ENCODE measurements around the gene TRIM37. TPM values are rescaled to one million over a fixed set of nuclear protein-coding genes. Genes with fewer than 3 reads are reported as not detected.

Gene TRIM37
- total RNA-seq, 1 donor from 2014 or later: 19.3 TPM

DNA sequence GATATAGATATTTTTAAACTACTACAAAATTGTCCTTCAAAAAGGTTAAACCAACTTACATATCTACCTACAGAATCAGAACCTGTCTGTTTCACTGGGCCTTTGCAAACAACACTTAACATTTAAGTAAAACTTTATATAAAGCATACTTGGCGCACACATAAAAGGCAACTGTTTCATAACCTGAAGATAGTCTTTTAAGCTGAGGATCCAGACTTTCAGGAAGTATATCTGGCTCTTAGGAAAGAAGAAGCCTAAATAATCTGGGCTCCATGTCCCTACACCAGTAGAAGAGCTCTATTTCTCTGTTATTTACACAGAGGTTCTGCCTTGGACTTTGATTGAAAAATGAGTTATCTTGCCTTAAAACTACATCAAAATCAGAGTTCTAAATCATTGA, 75.9 kb downstream of the TRIM37 start:
- Histone ChIP-seq H3K36me3 (peaks cover 25% of the 10 kb centered on the region), H3K9me3 (no peaks in the 10 kb centered on the region), H3K27ac (no peak overlapping the region), H3K4me3 (no peak overlapping the region), H3K4me1 (peaks cover 12% of the 10 kb centered on the region), H3K27me3 (ENCODE audit: low read depth) (no peaks in the 10 kb centered on the region)
- no peak for DNase-seq
- intact Hi-C loops (cut with DNase I): no loop called here
- ATAC-seq: no peak
- TF ChIP-seq, protein P1, sequence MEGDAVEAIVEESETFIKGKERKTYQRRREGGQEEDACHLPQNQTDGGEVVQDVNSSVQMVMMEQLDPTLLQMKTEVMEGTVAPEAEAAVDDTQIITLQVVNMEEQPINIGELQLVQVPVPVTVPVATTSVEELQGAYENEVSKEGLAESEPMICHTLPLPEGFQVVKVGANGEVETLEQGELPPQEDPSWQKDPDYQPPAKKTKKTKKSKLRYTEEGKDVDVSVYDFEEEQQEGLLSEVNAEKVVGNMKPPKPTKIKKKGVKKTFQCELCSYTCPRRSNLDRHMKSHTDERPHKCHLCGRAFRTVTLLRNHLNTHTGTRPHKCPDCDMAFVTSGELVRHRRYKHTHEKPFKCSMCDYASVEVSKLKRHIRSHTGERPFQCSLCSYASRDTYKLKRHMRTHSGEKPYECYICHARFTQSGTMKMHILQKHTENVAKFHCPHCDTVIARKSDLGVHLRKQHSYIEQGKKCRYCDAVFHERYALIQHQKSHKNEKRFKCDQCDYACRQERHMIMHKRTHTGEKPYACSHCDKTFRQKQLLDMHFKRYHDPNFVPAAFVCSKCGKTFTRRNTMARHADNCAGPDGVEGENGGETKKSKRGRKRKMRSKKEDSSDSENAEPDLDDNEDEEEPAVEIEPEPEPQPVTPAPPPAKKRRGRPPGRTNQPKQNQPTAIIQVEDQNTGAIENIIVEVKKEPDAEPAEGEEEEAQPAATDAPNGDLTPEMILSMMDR (IDR thresholded peaks at IDR 0.05): no peak

DNA sequence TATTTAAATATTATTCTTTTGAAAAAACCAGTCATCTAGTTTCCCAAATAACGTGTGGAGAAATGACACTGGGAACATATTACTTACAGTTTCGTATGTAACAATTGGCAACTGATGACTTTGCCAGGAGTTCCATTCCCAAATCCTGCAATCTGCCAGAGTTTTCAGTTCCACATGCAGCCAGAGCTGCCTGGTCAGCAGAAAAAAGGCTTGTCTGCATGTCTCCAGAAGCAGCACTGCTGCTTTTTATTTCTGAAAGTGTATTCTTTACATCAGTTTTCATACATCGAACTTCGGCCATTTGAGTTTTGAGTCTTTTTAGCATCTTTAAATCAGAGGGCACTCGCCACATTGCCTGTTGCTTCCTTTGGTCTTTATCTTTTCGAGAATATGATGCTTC, 78.4 kb downstream of the TRIM37 start:
- H3K4me1 ChIP-seq: peaks cover 13% of the 10 kb centered on the region
- H3K27me3 ChIP-seq (ENCODE audit: low read depth): no peaks in the 10 kb centered on the region
- intact Hi-C loops (cut with DNase I): no loop called here
- DNase-seq (no peak), ATAC-seq (no peak)
- peaks cover 17% of the 10 kb centered on the region for H3K36me3 ChIP-seq
- TF ChIP-seq, protein P1 (IDR thresholded peaks at IDR 0.05): no peak
- H3K9me3 ChIP-seq: no peaks in the 10 kb centered on the region
- H3K4me3 ChIP-seq: no peak overlapping the region
- H3K27ac ChIP-seq: no peak overlapping the region

DNA sequence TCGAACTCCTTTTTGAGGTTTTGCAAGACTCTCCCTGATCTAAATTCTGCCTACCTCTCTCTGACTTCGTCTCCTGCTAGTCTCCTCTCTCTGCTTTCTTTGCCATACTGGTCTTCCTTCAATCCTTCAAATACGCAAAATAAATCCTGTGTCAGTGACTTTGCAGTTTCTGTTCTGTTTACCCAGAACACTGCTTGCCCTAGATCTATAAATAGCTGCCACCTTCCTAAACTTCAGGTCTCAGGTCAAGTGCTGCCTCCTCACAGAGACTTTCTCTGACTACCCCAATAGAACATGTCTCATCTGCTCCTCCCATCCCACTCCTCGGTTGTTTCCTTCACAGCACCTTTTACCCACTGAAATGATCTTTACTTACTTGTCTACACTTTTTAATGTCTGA, 78.9 kb downstream of the TRIM37 start:
- ATAC-seq (no peak), DNase-seq (no peak)
- H3K4me1 ChIP-seq: peaks cover 13% of the 10 kb centered on the region
- H3K27ac ChIP-seq: no peak overlapping the region
- intact Hi-C loops (cut with DNase I): no loop called here
- TF ChIP-seq, protein P1 (IDR thresholded peaks at IDR 0.05): no peak
- no peaks in the 10 kb centered on the region for H3K9me3 ChIP-seq
- no peak overlapping the region for H3K4me3 ChIP-seq
- H3K27me3 ChIP-seq (ENCODE audit: low read depth): no peaks in the 10 kb centered on the region
- H3K36me3 ChIP-seq: peaks cover 17% of the 10 kb centered on the region

DNA sequence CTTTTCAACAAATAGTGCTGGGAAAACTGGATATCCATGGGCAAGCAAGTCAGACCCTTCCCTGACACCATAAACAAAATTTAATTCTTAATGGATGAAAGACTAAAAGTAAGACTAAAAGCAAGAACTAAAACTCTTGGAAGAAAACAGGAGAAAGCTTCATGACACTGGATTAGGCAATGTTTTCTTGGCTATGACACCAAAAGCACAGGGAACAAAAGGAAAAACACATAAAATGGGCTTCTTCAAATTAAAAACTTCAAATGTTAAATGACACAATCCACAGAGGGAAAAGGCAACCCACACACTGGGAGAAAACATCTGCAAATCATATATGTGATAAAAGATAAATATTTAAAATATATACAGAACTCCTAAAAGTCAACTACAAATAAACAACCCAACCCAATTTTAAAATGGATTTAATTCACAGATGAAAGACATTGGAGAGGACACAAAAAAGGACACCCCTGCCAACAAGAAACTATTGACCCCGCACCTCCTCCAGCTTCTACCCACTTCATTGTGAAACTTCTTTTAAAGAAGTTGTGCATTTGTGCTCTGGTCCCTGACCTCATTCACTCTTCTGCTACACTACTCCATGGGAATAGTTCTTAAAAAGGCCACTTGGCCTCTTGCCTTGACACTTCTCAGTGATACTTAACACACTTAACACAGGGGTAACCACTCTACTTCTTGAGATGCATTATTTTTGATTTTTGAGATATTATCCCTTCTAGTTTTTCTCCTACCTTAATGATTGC, 80.3 kb downstream of the TRIM37 start:
- no peak overlapping the region for H3K4me3 ChIP-seq
- H3K4me1 ChIP-seq: peaks cover 13% of the 10 kb centered on the region
- H3K9me3 ChIP-seq: no peaks in the 10 kb centered on the region
- intact Hi-C loops (cut with DNase I): no loop called here
- peaks cover 10% of the 10 kb centered on the region for H3K36me3 ChIP-seq
- H3K27me3 ChIP-seq (ENCODE audit: low read depth): no peaks in the 10 kb centered on the region
- TF ChIP-seq, protein P1 (IDR thresholded peaks at IDR 0.05): no peak
- ATAC-seq (peak in 1 of 2 donors; percentile 46), DNase-seq (no peak)
- H3K27ac ChIP-seq: no peak overlapping the region

DNA sequence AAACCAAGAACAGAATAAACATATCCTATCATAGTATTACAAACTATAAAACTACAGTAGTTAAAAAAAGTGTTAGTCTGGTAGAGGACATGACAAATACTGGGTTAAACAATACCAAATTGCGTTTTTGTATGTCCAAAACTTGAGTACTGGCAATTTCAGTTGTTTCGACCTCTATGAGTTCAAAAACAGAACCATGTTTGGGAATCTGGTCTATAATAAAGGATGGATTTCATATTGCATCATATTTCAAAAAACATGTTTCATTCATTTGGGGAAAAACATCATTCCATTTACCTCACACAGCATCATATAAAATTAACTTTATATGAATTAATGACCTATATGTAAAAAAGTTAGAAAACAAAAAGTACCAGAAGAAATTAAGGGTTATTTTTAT, 81.8 kb downstream of the TRIM37 start:
- Histone ChIP-seq H3K36me3 (peaks cover 14% of the 10 kb centered on the region), H3K4me3 (no peak overlapping the region), H3K9me3 (no peaks in the 10 kb centered on the region), H3K4me1 (peaks cover 13% of the 10 kb centered on the region), H3K27ac (no peak overlapping the region), H3K27me3 (ENCODE audit: low read depth) (no peaks in the 10 kb centered on the region)
- ATAC-seq: no peak
- intact Hi-C loops (cut with DNase I): no loop called here
- TF ChIP-seq, protein P1 (IDR thresholded peaks at IDR 0.05): no peak
- DNase-seq: no peak

Measured in lower lobe of right lung (tissue), 2 donors.